Neural crest cell (in vitro differentiated cells): ENCODE data around the gene MGAT3. TPM values are rescaled to one million over a fixed set of nuclear protein-coding genes. Genes with fewer than 3 reads are reported as not detected.

Source experiments
- DNase-seq: peaks from one replicate; pipeline ENCODE4 v3.0.0; 2021; ENCODE audit warnings: low read depth, mixed read lengths, low spot score
- H3K27ac Mint-ChIP-seq: one replicate; pipeline ENCODE4 v1.8.0; 2021; ENCODE audit warnings: mild to moderate bottlenecking, mixed read lengths; ENCODE audit not compliant: unreplicated experiment
- H3K27me3 Mint-ChIP-seq: 2 replicates; pipeline ENCODE4 v1.8.0; 2021; ENCODE audit warnings: low read depth, mild to moderate bottlenecking, mixed read lengths
- H3K36me3 Mint-ChIP-seq: 2 replicates; pipeline ENCODE4 v1.8.0; 2021; ENCODE audit warnings: low read depth, mild to moderate bottlenecking, mixed read lengths
- H3K4me1 Mint-ChIP-seq: 2 replicates; pipeline ENCODE4 v1.8.0; 2021; ENCODE audit warnings: mixed read lengths
- H3K4me3 Mint-ChIP-seq: one replicate; pipeline ENCODE4 v1.8.0; 2021; ENCODE audit warnings: mild to moderate bottlenecking, mixed read lengths
- H3K9me3 Mint-ChIP-seq: 2 replicates; pipeline ENCODE4 v1.8.0; 2021; ENCODE audit warnings: mixed read lengths
- total RNA-seq: library from RNA; stranded (reverse); gene quantifications from 2 replicates; pipeline ENCODE4 v1.2.1, GENCODE V29; 2021
- TF ChIP-seq, protein P1 (sequence below): fragments of 200-600 bp; sonication (generic); conservative IDR thresholded peaks from 2 replicates; pipeline ENCODE4 v1.5.0; 2021; ENCODE audit warnings: antibody characterized with exemption, mild to moderate bottlenecking

The MGAT3 gene
- total RNA-seq, 1 donor from 2014 or later: 20.3 TPM

DNA sequence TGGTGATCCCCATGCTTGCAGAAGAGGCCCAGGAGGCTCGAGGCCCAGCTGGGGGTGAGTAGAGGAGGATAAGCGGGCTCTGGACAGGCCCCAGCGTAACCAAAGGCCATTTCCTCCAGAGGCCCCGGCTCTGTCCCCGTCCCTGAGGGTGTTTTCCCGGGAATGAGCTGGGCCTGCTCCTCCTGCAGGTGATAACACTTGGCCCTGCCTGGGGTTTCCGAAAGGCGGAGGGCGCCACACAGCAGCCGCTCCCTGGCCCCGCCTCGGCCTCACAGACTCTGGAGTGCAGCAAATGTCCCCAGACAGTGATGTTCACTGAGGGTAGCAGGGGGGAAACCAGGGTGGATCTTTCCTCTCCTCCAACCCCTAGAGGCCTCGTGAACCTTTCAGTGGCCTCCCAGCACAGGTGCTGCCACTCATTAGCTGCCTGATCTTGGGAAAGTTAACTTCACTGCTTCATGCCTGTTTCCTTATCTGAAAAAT, 10.5 kb upstream of the MGAT3 start:
- Mint-ChIP-seq H3K27me3 (no peaks in the 10 kb centered on the region), H3K4me1 (no peaks in the 10 kb centered on the region), H3K36me3 (no peaks in the 10 kb centered on the region), H3K27ac (no peak overlapping the region), H3K9me3 (no peaks in the 10 kb centered on the region), H3K4me3 (no peak overlapping the region)
- no peak for DNase-seq
- TF ChIP-seq, protein P1, sequence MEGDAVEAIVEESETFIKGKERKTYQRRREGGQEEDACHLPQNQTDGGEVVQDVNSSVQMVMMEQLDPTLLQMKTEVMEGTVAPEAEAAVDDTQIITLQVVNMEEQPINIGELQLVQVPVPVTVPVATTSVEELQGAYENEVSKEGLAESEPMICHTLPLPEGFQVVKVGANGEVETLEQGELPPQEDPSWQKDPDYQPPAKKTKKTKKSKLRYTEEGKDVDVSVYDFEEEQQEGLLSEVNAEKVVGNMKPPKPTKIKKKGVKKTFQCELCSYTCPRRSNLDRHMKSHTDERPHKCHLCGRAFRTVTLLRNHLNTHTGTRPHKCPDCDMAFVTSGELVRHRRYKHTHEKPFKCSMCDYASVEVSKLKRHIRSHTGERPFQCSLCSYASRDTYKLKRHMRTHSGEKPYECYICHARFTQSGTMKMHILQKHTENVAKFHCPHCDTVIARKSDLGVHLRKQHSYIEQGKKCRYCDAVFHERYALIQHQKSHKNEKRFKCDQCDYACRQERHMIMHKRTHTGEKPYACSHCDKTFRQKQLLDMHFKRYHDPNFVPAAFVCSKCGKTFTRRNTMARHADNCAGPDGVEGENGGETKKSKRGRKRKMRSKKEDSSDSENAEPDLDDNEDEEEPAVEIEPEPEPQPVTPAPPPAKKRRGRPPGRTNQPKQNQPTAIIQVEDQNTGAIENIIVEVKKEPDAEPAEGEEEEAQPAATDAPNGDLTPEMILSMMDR: no peak

DNA sequence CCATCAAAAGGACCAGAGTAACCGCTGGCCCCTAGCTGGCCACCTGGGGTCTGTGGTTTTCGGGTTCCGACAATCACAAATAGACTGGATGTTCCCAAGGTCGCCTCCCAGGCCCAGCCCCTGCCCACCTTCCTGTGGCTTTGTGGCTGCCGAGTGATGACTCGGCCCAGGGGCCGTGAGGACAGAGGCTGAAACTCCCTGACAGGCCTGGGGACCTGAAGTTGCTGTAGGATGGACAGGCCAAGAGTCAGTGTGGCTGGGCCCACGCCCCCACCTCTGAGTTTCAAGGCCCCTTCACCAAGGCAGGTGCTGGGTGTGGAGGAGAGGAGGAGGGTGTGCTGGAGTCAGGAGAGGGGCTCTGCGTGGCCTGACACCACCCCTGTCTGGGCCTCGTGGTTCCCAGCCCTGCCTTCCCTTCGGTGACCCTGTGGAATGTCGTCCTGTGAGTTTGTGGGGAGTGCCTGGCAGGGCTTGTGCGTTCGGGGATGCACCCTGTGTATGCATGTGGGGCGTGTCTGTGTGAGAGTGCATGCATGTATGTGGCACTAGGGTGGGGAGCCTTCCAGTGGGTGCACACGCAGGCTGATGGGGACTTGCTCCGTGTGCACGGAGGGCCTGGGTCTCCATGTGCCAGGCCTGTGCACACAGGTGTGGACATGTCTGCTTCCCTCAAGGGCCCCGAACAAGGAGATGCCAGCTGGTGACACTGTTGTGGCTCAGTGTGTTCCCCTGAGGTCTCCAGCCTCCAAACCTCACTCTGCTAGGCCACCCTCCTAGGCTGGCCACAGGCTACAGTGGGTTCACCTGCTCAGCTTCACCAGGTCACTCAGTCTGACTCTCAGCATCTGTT, 8.4 kb upstream of the MGAT3 start:
- H3K27ac Mint-ChIP-seq: no peak overlapping the region
- no peak overlapping the region for H3K4me3 Mint-ChIP-seq
- no peaks in the 10 kb centered on the region for H3K9me3 Mint-ChIP-seq
- no peaks in the 10 kb centered on the region for H3K27me3 Mint-ChIP-seq
- no peak for DNase-seq
- TF ChIP-seq, protein P1: peak; percentile 8
- H3K4me1 Mint-ChIP-seq: peaks cover 7% of the 10 kb centered on the region
- H3K36me3 Mint-ChIP-seq: no peaks in the 10 kb centered on the region

DNA sequence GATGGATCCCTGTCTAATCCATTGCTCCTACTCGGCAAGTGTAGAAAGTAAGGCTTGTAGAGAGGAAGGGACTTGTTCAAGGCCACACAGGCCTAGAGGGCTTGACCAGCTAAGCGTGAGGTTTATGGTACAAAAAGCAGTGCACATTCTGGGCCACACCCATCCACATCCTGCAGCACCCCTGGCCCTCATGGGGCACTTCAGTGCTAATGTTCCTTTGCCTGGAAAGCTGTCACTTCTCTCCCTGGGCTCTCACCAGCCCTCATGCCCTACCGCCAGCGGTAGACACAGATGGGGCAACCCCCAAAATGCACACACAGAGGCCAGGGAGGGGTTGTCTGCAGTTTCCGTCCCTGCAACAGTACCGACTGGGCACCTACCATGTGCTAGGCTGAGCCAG, 7.1 kb upstream of the MGAT3 start:
- TF ChIP-seq, protein P1: no peak
- Mint-ChIP-seq H3K36me3 (no peaks in the 10 kb centered on the region), H3K4me3 (peak overlapping the region; percentile 13), H3K9me3 (no peaks in the 10 kb centered on the region), H3K27ac (no peak overlapping the region), H3K27me3 (peaks cover 7% of the 10 kb centered on the region), H3K4me1 (peaks cover 16% of the 10 kb centered on the region)
- DNase-seq: no peak

DNA sequence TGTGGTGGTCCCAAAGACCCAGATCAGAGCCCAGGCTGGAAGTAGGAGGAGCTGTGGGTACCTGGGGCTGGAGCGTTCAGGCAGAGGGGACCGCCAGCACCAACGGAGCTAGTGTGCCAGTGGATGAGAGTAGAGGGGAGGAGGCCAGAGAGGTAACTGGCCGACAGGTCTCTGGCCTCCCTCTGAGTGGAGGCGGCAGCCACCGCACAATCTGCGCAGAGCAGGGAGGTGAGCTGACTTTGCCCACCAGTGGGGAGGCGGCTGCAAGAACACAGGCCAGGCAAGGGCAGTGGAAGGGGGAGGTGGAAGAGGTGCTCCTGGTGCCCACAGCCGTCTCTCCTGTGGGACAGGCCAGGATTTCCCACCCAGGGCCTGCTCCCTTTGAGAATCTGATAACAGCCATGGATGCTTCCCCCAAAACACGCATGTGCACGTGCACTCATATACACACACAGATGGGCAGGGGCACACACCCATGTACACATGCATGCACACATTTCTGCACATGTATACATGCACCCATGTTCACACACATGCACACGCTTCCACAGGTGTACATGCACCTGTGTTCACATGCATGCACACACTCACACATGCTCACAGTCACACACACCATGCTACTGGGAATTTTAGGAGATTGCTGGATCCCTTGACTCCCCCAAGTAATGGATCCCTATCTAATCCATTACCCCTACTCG, 6.4 kb upstream of the MGAT3 start:
- Mint-ChIP-seq H3K27me3 (peaks cover 9% of the 10 kb centered on the region), H3K4me3 (peak overlapping the region; percentile 13), H3K9me3 (no peaks in the 10 kb centered on the region), H3K36me3 (no peaks in the 10 kb centered on the region), H3K27ac (no peak overlapping the region), H3K4me1 (peaks cover 21% of the 10 kb centered on the region)
- TF ChIP-seq, protein P1: no peak
- DNase-seq: no peak

DNA sequence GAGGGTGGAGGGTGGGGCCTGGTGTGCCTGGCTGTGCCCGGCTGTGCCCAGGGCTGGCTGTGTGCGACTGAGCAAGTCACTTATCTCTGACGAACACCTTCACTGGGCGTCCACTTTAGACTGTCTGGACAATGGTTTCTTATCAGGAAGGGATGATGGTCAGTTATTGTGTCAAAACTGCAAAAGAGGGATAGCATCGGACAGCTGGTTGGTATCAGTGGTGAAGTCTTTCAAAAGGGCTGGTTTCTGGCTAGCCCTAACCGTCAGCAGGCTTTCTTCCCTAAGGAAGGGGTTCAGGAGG, 4.1 kb upstream of the MGAT3 start:
- H3K27ac Mint-ChIP-seq: no peak overlapping the region
- peaks cover 12% of the 10 kb centered on the region for H3K27me3 Mint-ChIP-seq
- H3K36me3 Mint-ChIP-seq: no peaks in the 10 kb centered on the region
- TF ChIP-seq, protein P1: no peak
- H3K9me3 Mint-ChIP-seq: no peaks in the 10 kb centered on the region
- no peak for DNase-seq
- peaks cover 28% of the 10 kb centered on the region for H3K4me1 Mint-ChIP-seq
- H3K4me3 Mint-ChIP-seq: peak overlapping the region; percentile 53
